ACC112 (cell line): Measurements from ENCODE around the gene MASP2.
"Not testable (repeated sequence)": the region's sequence is repeated elsewhere in the genome, so short reads cannot be mapped to it uniquely, and the experiment has no call there.

Experiments used
- H2AFZ ChIP-seq: fragments of 200-600 bp; sonication (generic); one replicate; pipeline ENCODE4 v1.6.0; 2017; ENCODE audit warnings: antibody characterized with exemption, low read length; ENCODE audit not compliant: unreplicated experiment
- H3K27ac ChIP-seq: fragments of 200-600 bp; sonication (generic); 2 replicates; pipeline ENCODE4 v1.5.1; 2014; ENCODE audit warnings: low read depth, mild to moderate bottlenecking, antibody characterized with exemption, low read length, moderate library complexity
- H3K27me3 ChIP-seq: fragments of 200-600 bp; sonication (generic); 2 replicates; pipeline ENCODE4 v1.6.1; 2014; ENCODE audit warnings: mild to moderate bottlenecking, antibody characterized with exemption, low read length, moderate library complexity, mixed read lengths; ENCODE audit not compliant: insufficient read depth
- H3K36me3 ChIP-seq: fragments of 200-600 bp; sonication (generic); 2 replicates; pipeline ENCODE4 v1.6.1; 2016; ENCODE audit warnings: mild to moderate bottlenecking, antibody characterized with exemption, low read length, moderate library complexity, mixed read lengths; ENCODE audit not compliant: insufficient read depth
- H3K4me1 ChIP-seq: fragments of 200-600 bp; sonication (generic); one replicate; pipeline ENCODE4 v1.6.1; 2016; ENCODE audit warnings: low read length, mixed read lengths; ENCODE audit not compliant: insufficient read depth, unreplicated experiment, control insufficient read depth
- H3K4me3 ChIP-seq: fragments of 200-600 bp; sonication (generic); 2 replicates; pipeline ENCODE4 v1.5.1; 2014; ENCODE audit warnings: mild to moderate bottlenecking, low read depth, low read length
- H3K79me2 ChIP-seq: fragments of 200-600 bp; sonication (generic); one replicate; pipeline ENCODE4 v1.6.0; 2016; ENCODE audit warnings: low read length; ENCODE audit not compliant: control insufficient read depth, unreplicated experiment, insufficient read depth

MASP2 gene

DNA sequence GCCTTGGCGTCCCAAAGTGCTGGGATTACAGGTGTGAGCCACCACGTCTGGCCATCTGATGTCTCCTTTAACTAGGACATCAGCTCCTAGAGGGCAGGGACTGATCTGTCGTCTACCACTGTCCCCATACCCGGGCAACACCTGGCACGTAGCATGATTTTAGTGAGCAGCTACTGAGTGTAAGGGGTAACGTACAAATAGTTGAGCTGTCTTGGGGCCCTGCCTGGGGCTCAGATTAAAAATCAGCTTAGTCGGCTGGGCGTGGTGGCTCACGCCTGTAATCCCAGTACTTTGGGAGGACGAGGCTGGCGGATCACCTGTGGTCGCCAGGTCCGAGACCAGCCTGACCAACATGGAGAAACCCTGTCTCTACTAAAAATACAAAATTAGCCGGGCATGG, 11.0 kb upstream of the MASP2 start:
- Histone ChIP-seq H3K4me3 (no peak overlapping the region; the same call in 1 of the 2 replicates), H3K4me1 (peaks cover 5% of the 10 kb centered on the region), H3K79me2 (peaks cover 18% of the 10 kb centered on the region), H3K36me3 (no peaks in the 10 kb centered on the region; the same call in 1 of the 2 replicates), H3K27me3 (no peaks in the 10 kb centered on the region), H3K27ac (no peak overlapping the region), H2AFZ (no peak overlapping the region)

DNA sequence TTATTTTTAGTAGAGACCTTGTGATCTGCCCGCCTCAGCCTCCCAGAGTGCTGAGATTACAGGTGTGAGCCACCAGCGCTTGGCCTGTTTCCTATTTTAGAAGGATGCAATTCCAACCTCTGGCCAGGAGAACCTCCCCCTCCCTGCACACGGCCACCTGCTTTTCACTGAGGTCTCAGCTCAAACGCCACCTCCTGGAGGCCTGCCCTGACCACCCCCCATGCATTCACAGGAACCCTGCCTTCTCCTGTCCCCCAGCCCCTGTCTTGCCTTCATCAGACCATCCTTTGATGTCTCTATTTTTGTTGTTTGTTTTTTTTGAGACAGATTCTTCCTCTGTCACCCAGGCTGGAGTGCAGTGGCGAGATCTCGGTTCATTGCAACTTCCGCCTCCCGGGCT, 10.4 kb upstream of the MASP2 start:
- Histone ChIP-seq H3K4me1 (peaks cover 5% of the 10 kb centered on the region), H3K36me3 (no peaks in the 10 kb centered on the region; the same call in 1 of the 2 replicates), H3K79me2 (peaks cover 18% of the 10 kb centered on the region), H3K4me3 (no peak overlapping the region; the same call in 1 of the 2 replicates), H3K27ac (no peak overlapping the region), H2AFZ (no peak overlapping the region), H3K27me3 (no peaks in the 10 kb centered on the region)

DNA sequence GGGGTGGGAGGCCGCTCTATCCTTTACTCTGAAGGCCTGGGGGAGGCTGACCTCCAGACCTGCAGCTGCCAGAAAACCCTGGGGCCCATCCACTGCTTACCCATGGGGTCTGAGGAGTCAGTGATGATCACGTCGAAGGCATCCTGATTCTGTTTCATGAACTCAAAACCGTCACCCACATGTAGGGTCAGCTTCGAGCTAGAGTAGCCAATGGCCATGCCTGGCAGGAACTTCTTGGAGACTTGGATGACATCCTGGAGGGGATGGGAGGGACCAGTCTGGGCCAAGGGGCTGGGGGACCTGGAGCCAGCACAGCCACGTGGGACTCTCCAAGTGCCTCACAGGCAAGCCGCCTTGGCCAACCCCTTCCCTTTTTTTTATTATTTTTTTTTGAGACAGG, 9.5 kb upstream of the MASP2 start:
- Histone ChIP-seq H3K27me3 (no peaks in the 10 kb centered on the region), H3K4me1 (peaks cover 2% of the 10 kb centered on the region)

DNA sequence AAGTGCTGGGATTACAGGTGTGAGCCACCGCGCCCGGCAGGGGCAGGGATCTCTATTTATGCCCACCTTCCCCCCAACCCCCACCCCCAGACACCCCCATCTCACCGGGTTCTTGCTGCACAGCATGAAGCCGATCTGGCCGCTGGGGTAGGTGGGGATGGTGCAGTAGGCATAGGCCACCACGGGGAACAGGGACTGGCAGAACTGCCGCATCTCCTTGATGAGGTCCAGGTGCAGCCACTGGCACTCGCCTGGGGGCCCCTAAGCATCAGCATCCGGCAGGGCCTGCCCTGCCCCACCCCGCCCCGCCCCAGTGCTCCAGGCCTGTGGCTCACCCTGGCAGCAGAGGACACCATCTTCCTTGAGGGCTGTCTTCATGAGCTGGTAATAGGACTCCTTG, 8.6 kb upstream of the MASP2 start:
- Histone ChIP-seq H3K27me3 (no peaks in the 10 kb centered on the region), H3K36me3 (no peaks in the 10 kb centered on the region; the same call in 1 of the 2 replicates), H3K4me3 (no peak overlapping the region), H2AFZ (no peak overlapping the region), H3K79me2 (peaks cover 14% of the 10 kb centered on the region), H3K27ac (no peak overlapping the region), H3K4me1 (no peaks in the 10 kb centered on the region)

More for the DNA sequence above, 9.5 kb upstream of the MASP2 start:
- no peaks in the 10 kb centered on the region; the same call in 1 of the 2 replicates for H3K36me3 ChIP-seq
- H2AFZ ChIP-seq: no peak overlapping the region
- no peak overlapping the region for H3K27ac ChIP-seq
- H3K79me2 ChIP-seq: peaks cover 15% of the 10 kb centered on the region
- no peak overlapping the region for H3K4me3 ChIP-seq

DNA sequence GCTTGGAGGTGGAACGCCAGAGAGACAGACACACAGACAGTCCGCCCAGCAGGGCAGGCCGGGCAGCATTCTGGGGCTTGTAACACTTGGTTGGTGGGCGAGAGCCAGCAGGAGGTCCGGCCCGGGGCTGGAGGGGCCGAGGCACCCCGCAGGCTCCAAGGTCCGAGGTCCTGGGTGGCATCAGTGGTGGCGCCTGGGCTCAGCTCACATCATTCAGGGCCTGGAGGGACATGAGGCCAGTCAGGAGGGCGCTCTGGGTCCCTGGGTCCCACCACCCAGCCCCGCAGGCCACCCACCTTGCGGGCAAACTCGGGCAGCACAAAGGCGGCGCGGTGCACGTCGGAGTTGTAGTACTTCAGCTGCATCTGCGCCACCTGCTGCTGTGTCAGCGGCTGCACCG, 7.6 kb upstream of the MASP2 start:
- Histone ChIP-seq H3K79me2 (peaks cover 13% of the 10 kb centered on the region), H3K27me3 (no peaks in the 10 kb centered on the region), H2AFZ (no peak overlapping the region), H3K4me1 (no peaks in the 10 kb centered on the region), H3K4me3 (no peak overlapping the region), H3K36me3 (no peaks in the 10 kb centered on the region; the same call in 1 of the 2 replicates), H3K27ac (no peak overlapping the region)

DNA sequence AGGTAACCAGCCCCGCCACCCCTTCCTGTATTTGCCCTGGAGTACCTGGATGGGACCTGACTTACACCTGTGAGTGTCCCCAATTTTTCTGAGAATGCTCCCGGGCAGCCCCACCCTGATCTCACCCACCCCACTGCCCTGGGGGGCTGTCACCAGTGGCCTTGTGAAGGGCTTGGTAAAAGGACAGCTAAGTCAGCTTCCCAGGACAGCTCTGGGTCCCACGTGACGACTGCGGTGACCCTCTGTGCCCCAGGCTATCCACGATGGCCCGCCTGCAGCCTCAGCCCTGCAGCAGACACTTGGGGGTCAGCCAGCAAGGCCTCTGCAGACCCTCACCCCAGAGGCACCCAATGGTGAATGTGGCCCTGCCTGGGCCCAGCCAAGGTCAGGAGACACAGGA, 7.1 kb upstream of the MASP2 start:
- Histone ChIP-seq H3K27me3 (no peaks in the 10 kb centered on the region), H3K4me3 (no peak overlapping the region), H3K36me3 (no peaks in the 10 kb centered on the region; the same call in 1 of the 2 replicates), H3K27ac (no peak overlapping the region), H3K4me1 (no peaks in the 10 kb centered on the region), H2AFZ (no peak overlapping the region), H3K79me2 (peaks cover 8% of the 10 kb centered on the region)

DNA sequence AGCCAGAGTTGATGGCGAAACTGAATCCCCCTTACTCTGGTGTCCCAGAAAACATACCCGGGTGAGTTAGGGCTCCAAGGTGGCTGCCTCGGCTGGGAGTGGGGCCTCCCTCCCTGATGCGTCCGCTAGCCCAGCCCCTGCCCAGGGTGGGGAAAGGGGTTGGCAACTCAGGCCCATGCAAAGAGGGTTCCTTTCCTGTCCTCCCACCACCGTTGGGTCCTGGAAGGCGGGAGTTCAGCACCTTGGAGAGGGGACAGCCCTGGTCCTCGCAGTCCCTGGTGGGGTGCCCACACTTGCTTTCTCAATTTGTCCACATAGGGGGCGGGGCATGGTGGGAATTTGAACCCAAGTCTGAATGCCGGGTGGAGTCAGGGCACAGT, 6.7 kb upstream of the MASP2 start:
- H3K79me2 ChIP-seq: peaks cover 4% of the 10 kb centered on the region
- H2AFZ ChIP-seq: no peak overlapping the region
- H3K36me3 ChIP-seq: no peaks in the 10 kb centered on the region; the same call in 1 of the 2 replicates
- no peaks in the 10 kb centered on the region for H3K27me3 ChIP-seq
- H3K27ac ChIP-seq: no peak overlapping the region
- H3K4me1 ChIP-seq: no peaks in the 10 kb centered on the region
- no peak overlapping the region for H3K4me3 ChIP-seq

DNA sequence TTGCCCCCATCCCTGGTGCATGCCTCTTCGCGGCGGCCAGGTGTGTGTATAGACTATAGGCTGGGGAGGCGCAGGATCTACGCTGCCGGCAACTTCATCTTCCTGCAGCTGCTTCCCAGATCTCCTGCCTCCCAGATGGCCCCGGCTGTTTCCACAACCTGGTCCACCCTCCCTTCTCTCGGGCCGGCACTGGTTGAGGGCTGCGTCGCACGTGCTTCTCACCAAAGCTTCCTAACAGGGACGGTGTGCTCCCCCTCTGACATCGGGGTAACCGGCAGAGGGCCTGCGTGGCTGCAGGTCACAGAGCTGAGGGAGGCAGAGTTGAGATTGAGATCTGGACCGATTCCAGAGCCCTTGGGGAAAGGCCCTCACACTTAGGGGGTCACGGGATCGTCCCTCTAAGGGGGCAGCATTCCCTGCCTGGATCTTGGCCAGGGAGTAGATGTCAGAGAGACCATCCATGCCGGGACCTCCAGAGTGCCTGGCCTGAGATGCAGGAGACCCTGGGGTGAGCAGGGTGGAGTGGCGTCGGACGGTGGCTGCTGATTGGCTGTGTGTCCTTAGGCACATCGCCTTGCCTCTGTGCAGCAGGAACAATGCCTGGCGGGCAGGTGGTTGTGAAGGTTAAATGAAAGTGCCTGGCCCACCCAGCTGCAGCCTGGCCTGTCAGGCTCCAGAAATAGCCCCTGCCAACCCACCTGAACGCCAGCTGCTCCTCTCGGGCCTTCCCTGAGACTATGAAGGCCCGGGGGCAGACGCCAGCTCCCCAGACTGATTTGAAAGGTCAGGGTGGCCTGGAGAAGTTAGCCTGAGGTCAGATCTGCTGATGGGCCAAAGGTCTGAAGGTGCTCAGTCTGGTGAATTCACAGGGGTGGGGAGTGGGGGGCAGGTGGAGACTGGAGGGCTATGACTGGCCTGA, 6.1 kb upstream of the MASP2 start:
- Histone ChIP-seq H3K27me3 (no peaks in the 10 kb centered on the region), H3K79me2 (no peaks in the 10 kb centered on the region), H2AFZ (no peak overlapping the region), H3K36me3 (no peaks in the 10 kb centered on the region; the same call in 1 of the 2 replicates), H3K4me3 (no peak overlapping the region), H3K27ac (no peak overlapping the region), H3K4me1 (no peaks in the 10 kb centered on the region)

DNA sequence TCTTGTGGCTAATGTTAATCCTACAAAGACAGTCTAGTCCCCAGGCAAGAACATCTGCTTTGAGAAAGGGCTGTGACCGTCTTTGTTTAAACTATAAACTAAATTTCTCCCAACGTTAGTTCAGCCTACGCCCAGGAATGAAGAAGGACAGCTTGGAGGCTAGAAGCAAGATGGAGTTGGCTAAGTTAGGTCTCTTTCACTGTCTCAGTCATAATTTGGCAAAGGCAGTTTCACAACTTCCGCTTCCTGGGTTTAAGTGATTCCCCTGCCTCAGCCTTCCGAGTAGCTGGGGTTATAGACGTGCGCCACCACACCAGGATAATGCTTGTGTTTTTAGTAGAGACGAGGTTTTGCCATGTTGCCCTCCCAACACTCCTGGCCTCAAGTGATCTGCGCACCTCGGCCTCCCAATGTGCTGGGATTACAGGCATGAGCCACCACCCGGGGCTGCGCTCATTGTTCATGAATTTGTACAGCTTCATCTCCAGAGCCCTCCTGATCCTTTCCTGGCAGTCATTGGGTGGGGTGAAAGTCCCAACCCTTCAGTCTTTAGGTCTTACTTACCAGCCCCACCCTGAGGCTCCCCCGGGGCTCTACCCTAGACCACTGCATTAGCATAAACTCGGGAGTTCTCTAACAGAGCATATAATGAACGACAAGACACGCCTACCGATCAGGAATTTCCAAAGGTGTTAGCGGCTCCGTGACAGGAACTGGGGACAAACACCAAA, 4.9 kb upstream of the MASP2 start:
- Histone ChIP-seq H3K4me1 (no peaks in the 10 kb centered on the region), H3K4me3 (no peak overlapping the region), H2AFZ (no peak overlapping the region), H3K27me3 (no peaks in the 10 kb centered on the region), H3K36me3 (no peaks in the 10 kb centered on the region; the same call in 1 of the 2 replicates), H3K79me2 (no peaks in the 10 kb centered on the region), H3K27ac (no peak overlapping the region)

DNA sequence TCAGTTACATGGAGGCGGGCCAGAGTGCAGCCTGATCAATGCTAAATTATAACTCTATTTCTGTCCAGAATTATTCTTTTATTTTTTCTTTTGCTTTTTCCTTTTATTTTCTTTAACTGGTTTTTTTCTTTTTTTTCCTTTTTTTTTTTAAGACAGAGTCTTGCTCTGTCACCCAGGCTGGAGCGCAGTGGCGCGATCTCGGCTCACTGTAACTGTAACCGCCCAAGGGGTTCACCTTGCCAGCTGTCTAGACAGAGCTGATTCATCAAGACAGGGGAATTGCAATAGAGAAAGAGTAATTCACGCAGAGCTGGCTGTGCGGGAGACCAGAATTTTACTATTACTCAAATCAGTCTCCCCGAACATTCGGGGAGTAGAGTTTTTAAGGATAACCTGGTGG, 4.1 kb upstream of the MASP2 start:
- H3K36me3 ChIP-seq, H3K27ac ChIP-seq, H3K4me1 ChIP-seq, H3K4me3 ChIP-seq, H3K27me3 ChIP-seq, H2AFZ ChIP-seq, H3K79me2 ChIP-seq: not testable (repeated sequence)

DNA sequence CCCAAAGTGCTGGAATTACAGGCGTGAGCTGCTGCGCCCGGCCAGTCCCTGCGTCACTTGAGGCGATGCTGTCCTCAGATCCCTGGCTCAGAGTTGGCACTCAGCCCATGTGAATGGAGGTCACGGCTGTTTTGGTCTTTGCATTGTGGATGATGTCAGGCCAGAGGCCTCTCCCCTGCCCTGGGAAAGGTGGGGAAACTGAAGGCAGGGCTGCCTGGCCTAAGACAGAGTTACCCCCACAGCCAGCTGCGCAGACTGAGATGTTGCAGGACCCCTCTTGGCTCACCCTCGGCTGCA, 821 bp downstream of the MASP2 start:
- no peaks in the 10 kb centered on the region for H3K36me3 ChIP-seq
- no peak overlapping the region for H3K4me3 ChIP-seq
- H3K4me1 ChIP-seq: no peaks in the 10 kb centered on the region
- H2AFZ ChIP-seq: no peak overlapping the region
- 0 out of 2 replicates have a peak, but pooled peaks cover 4% of the 10 kb centered on the region for H3K27me3 ChIP-seq
- no peaks in the 10 kb centered on the region for H3K79me2 ChIP-seq
- no peak overlapping the region for H3K27ac ChIP-seq
